Smooth muscle cell (in vitro differentiated cells): ENCODE measurements around the gene PFKFB4. TPM values are rescaled to one million over a fixed set of nuclear protein-coding genes. Genes with fewer than 3 reads are reported as not detected.

ENCODE experiments used
- DNase-seq: peaks from one replicate; lab custom pipeline; 2025; ENCODE audit not compliant: unreplicated experiment; lab: John Stamatoyannopoulos, UW
- H2AFZ ChIP-seq: fragments of 200-600 bp; sonication (generic); 2 replicates; pipeline ENCODE4 v1.6.0; 2016; ENCODE audit warnings: antibody characterized with exemption, low read depth, mild to moderate bottlenecking
- H3F3A ChIP-seq: fragments of 200-600 bp; sonication (generic); 2 replicates; pipeline ENCODE4 v1.6.0; 2017; ENCODE audit warnings: antibody characterized with exemption, low read depth
- H3K27ac ChIP-seq: fragments of 200-600 bp; sonication (generic); 2 replicates; pipeline ENCODE4 v1.5.1; 2016; ENCODE audit warnings: low read depth, mild to moderate bottlenecking
- H3K27me3 ChIP-seq: fragments of 200-600 bp; sonication (generic); 2 replicates; pipeline ENCODE4 v1.6.1; 2016; ENCODE audit warnings: low read depth, mild to moderate bottlenecking
- H3K36me3 ChIP-seq: fragments of 200-600 bp; sonication (generic); 2 replicates; pipeline ENCODE4 v1.5.1; 2016; ENCODE audit warnings: low read depth
- H3K4me1 ChIP-seq: fragments of 200-600 bp; sonication (generic); 2 replicates; pipeline ENCODE4 v1.5.1; 2016; ENCODE audit warnings: low read depth
- H3K4me2 ChIP-seq: fragments of 200-600 bp; sonication (generic); 2 replicates; pipeline ENCODE4 v1.6.0; 2016; ENCODE audit warnings: mild to moderate bottlenecking
- H3K4me3 ChIP-seq: fragments of 200-600 bp; sonication (generic); 2 replicates; pipeline ENCODE4 v1.5.1; 2016; ENCODE audit warnings: mild to moderate bottlenecking
- H3K79me2 ChIP-seq: fragments of 200-600 bp; sonication (generic); 2 replicates; pipeline ENCODE4 v1.6.0; 2016; ENCODE audit warnings: low read depth, mild to moderate bottlenecking
- H3K9ac ChIP-seq: fragments of 200-600 bp; sonication (generic); 2 replicates; pipeline ENCODE4 v1.6.0; 2016; ENCODE audit warnings: low read depth
- H3K9me3 ChIP-seq: fragments of 200-600 bp; sonication (generic); replicated peaks from 2 replicates; pipeline ENCODE4 v1.5.1; 2016; ENCODE audit warnings: low read depth
- H4K20me1 ChIP-seq: fragments of 200-600 bp; sonication (generic); 2 replicates; pipeline ENCODE4 v1.6.0; 2016; ENCODE audit warnings: low read depth
- CTCF ChIP-seq: fragments of 200-600 bp; sonication (generic); IDR thresholded peaks from 2 replicates; pipeline ENCODE4 v1.5.1; 2017; ENCODE audit warnings: borderline replicate concordance, mild to moderate bottlenecking, antibody characterized with exemption; ENCODE audit not compliant: insufficient read depth, poor library complexity, severe bottlenecking
- WGBS: methylation state at CpG from one replicate; pipeline ENCODE4 v1.1.7; 2016; ENCODE audit warnings: low lambda C conversion rate; 5-methylcytosine and 5-hydroxymethylcytosine counted together
- polyA plus RNA-seq: library from polyadenylated mRNA; unstranded; fragments of >200 nt; fragmentation: Nextera tagmentation; extraction: Ambion mirVana; gene quantifications from 2 replicates; pipeline ENCODE4 v1.2.1, GENCODE V29; 2016
- total RNA-seq: library from RNA; depleted of rRNA; stranded (reverse); fragments of >200 nt; gene quantifications from 2 replicates; pipeline ENCODE4 v1.2.3, GENCODE V29; 2014

PFKFB4 gene
- total and polyA plus RNA-seq, 2 experiments from 2014 or later: 37.4 to 48.8 TPM

GRCh38 chr3:48587686-48588085 is 31.1 kb upstream of the PFKFB4 start:
- Histone ChIP-seq H2AFZ (no peak overlapping the region), H3K9ac (no peak overlapping the region), H3K79me2 (no peaks in the 10 kb centered on the region), H3K27me3 (no peaks in the 10 kb centered on the region), H3K4me3 (no peak overlapping the region), H3K27ac (no peak overlapping the region), H3K4me2 (no peak overlapping the region), H3K36me3 (no peaks in the 10 kb centered on the region), H3F3A (no peaks in the 10 kb centered on the region), H3K4me1 (no peaks in the 10 kb centered on the region), H4K20me1 (peaks cover 67% of the 10 kb centered on the region), H3K9me3 (no peaks in the 10 kb centered on the region)
- no peak for TF ChIP-seq CTCF
- DNase-seq: no peak
- WGBS: 93% methylated on average over 11 of the region's 11 CpGs

GRCh38 chr3:48585411-48585810 is 28.8 kb upstream of the PFKFB4 start:
- Histone ChIP-seq H4K20me1 (peaks cover 55% of the 10 kb centered on the region), H3K9me3 (no peaks in the 10 kb centered on the region), H2AFZ (no peak overlapping the region), H3F3A (no peaks in the 10 kb centered on the region), H3K4me3 (no peak overlapping the region), H3K36me3 (no peaks in the 10 kb centered on the region), H3K4me1 (no peaks in the 10 kb centered on the region), H3K79me2 (no peaks in the 10 kb centered on the region), H3K27ac (no peak overlapping the region), H3K4me2 (no peak overlapping the region), H3K9ac (no peak overlapping the region), H3K27me3 (no peaks in the 10 kb centered on the region)
- DNase-seq: no peak
- no peak for TF ChIP-seq CTCF
- WGBS: 100% methylated on average over 8 of the region's 8 CpGs

DNA sequence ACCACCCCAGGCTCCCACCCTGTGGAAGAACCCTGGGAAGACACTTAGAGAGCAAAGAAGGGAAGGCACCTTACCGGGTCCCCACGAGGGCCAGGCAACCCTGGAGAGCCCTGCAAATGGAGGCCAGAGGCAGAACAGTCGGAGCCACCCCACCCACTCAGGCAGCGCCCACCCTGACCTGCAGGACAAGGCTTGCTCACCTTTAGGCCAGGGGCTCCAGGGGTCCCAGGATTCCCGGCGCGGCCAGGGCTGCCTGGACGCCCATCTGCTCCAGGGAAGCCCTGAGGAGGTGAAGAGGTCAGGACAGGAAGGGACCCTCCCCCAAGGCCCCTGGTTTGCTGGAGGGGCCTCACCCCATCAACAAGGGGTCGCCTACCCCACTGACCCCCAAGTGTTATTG is 28.2 kb upstream of the PFKFB4 start:
- peaks cover 49% of the 10 kb centered on the region for H4K20me1 ChIP-seq
- H3K4me1 ChIP-seq: no peaks in the 10 kb centered on the region
- no peaks in the 10 kb centered on the region for H3K36me3 ChIP-seq
- no peak for DNase-seq
- H3K27me3 ChIP-seq: no peaks in the 10 kb centered on the region
- TF ChIP-seq CTCF: no peak
- WGBS: over 99% methylated on average over 7 of the region's 9 CpGs
- H3F3A ChIP-seq: no peaks in the 10 kb centered on the region
- H3K27ac ChIP-seq: no peak overlapping the region
- H2AFZ ChIP-seq: no peak overlapping the region
- no peak overlapping the region for H3K4me2 ChIP-seq
- H3K79me2 ChIP-seq: no peaks in the 10 kb centered on the region
- H3K9me3 ChIP-seq: no peaks in the 10 kb centered on the region
- H3K4me3 ChIP-seq: no peak overlapping the region
- no peak overlapping the region for H3K9ac ChIP-seq

DNA sequence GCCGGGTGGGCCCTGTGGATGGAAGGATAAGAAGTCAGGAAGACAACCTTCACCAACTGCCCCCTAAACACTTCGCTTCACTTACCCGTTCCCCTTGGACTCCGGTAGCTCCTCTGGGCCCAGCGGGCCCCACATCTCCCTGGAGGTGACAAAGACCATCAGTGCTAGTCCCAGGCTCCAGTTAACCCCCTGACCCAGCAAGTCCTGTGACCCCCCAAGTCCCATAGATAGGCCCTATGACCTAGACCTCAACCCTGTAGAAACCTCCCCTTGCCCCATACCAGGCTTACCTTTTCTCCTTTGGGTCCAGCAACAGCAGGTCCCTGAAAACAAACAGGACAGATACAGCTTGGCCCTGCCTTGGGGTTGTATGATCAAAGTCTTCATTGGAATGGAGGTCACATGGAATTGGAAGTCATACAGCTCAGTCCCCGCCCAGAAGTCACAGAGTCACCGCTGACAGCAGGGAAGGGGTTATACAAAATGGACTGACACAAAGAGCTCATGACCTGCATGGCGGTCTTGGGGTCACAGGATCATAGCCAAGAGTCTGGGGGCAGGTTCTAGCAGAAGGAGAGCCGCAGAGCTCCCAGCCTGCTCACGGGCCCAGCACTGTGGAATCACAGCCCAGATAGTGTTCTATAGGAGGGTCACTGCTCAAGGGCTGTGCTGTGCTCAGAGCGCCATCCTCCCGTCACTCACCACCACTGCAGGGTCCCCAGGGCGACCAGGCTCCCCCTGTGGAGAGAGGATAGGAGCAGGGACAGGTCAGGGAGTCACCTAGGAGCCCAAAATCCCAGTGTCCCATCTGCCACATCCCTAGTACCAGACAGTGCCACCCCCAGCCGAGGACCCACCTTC is 25.2 kb upstream of the PFKFB4 start:
- Histone ChIP-seq H3K79me2 (no peaks in the 10 kb centered on the region), H3K4me2 (no peak overlapping the region), H3K27me3 (no peaks in the 10 kb centered on the region), H3F3A (no peaks in the 10 kb centered on the region), H2AFZ (no peak overlapping the region), H3K4me3 (no peak overlapping the region), H4K20me1 (peaks cover 29% of the 10 kb centered on the region), H3K9me3 (no peaks in the 10 kb centered on the region), H3K36me3 (peaks cover 3% of the 10 kb centered on the region), H3K4me1 (no peaks in the 10 kb centered on the region), H3K27ac (no peak overlapping the region), H3K9ac (no peak overlapping the region)
- WGBS: 91% methylated on average over 14 of the region's 14 CpGs
- TF ChIP-seq CTCF: no peak
- DNase-seq: no peak
